Suprapubic skin (tissue), 3 donors: Measurements from ENCODE around the gene KNG1.

Experiments
- POLR2A ChIP-seq, 2 donors: fragments of 450-650 bp; IDR thresholded peaks; one replicate each; pipeline ENCODE4 v1.6.1; 2017; ENCODE audit warnings: antibody characterized with exemption in 2 of 2, mild to moderate bottlenecking in 2 of 2, moderate library complexity in 2 of 2
- TF ChIP-seq, protein P1 (sequence below), 2 donors: fragments of 200-600 bp in 1 of 2; fragments of 450-650 bp in 1 of 2; sonication (generic) in 1 of 2; IDR thresholded peaks; one replicate each; pipeline ENCODE4 v1.5.1; 2016 to 2019; ENCODE audit warnings: antibody characterized with exemption in 2 of 2, mild to moderate bottlenecking in 1 of 2, moderate library complexity in 1 of 2

DNA sequence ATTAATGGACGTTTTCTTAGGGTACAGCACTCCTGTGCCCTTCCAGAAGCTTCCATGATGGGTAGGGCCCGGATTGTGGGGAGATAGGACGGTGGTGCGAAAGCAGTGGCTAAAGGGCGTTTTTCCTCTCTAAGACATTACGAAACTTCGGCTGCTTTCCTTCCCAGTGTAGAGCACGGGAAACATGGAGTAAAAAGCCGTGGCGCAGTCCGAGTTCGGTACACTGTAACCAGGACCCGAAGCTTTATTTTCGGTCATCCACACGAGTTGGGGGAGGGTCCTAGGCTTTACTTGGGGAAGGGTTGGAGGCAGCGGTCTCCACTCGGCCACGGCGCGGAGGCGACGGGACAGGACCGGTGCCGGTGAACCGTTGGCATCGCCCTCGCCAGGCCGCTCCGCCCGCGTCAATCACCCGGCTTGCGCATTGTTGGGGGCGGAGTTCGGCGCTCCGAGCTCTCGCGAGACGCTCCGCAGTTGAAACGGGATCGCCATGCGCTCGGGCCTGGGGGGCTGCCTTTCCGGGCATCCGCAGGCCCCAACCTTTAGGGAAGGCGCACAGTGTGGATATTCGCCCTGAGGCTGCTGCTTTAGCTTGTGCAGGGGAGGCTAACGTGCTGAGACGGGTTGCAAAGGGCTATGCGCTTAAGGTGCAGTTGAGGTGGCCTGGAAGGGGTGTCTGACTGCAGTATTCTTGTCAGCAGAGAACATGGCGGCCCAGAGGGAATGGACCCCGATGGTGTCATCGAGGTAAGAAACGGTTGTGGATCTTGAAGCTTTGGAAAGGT, 66.8 kb downstream of the KNG1 start:
- TF ChIP-seq POLR2A (IDR thresholded peaks at IDR 0.05) = peak in 1 of 2 donors; percentile 42
- TF ChIP-seq, protein P1, sequence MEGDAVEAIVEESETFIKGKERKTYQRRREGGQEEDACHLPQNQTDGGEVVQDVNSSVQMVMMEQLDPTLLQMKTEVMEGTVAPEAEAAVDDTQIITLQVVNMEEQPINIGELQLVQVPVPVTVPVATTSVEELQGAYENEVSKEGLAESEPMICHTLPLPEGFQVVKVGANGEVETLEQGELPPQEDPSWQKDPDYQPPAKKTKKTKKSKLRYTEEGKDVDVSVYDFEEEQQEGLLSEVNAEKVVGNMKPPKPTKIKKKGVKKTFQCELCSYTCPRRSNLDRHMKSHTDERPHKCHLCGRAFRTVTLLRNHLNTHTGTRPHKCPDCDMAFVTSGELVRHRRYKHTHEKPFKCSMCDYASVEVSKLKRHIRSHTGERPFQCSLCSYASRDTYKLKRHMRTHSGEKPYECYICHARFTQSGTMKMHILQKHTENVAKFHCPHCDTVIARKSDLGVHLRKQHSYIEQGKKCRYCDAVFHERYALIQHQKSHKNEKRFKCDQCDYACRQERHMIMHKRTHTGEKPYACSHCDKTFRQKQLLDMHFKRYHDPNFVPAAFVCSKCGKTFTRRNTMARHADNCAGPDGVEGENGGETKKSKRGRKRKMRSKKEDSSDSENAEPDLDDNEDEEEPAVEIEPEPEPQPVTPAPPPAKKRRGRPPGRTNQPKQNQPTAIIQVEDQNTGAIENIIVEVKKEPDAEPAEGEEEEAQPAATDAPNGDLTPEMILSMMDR (IDR thresholded peaks at IDR 0.05) = no peak
